Activated naive CD4-positive, alpha-beta T cell treated with anti-CD3 and anti-CD28 coated beads, Interleukin-2, amount 50 U/mL, for 72 hours (primary cell): ENCODE measurements around the gene TULP3. TPM values are rescaled to one million over a fixed set of nuclear protein-coding genes. Genes with fewer than 3 reads are reported as not detected.
A peak's percentile ranks its signal among the peaks of the same experiment; 100 is the strongest.
"Not testable (repeated sequence)": the region's sequence is repeated elsewhere in the genome, so short reads cannot be mapped to it uniquely, and the experiment has no call there.

Experiments
- ATAC-seq, 2 donors: fragments of 150-1000 bp; cut with Tn5 transposase; 2 replicates each; pipeline ENCODE4 v1.10.0; 2021; ENCODE audit warnings: mild to moderate bottlenecking in 2 of 2, moderate library complexity in 2 of 2
- DNase-seq, 2 donors: peaks; one replicate each; pipeline ENCODE4 v3.0.0; 2021 to 2022; ENCODE audit warnings: low spot score in 2 of 2
- H3K27ac Mint-ChIP-seq, 2 donors: one replicate each; pipeline ENCODE4 v1.8.0; 2022; ENCODE audit warnings: mild to moderate bottlenecking in 2 of 2, mixed read lengths in 2 of 2
- H3K36me3 Mint-ChIP-seq, 2 donors: one replicate each; pipeline ENCODE4 v1.8.0; 2022; ENCODE audit warnings: mixed read lengths in 2 of 2
- H3K9me3 Mint-ChIP-seq, 2 donors: one replicate each; pipeline ENCODE4 v1.8.0; 2022; ENCODE audit warnings: mixed read lengths in 2 of 2
- total RNA-seq, 2 donors: library from RNA; stranded (reverse); gene quantifications; one replicate each; pipeline ENCODE4 v1.2.3, GENCODE V29; 2022

The TULP3 gene
- total RNA-seq, 2 donors from 2014 or later, result 4.9 to 7.3 TPM

- not testable (repeated sequence) for H3K9me3 Mint-ChIP-seq, DNase-seq, ATAC-seq
- peak overlapping the region in 1 of 2 donors; percentile 31 for H3K27ac Mint-ChIP-seq
- peaks cover 24 to 44% of the 10 kb centered on the region in 2 donors for H3K36me3 Mint-ChIP-seq
These were observed 27.3 kb upstream of the TULP3 start for GRCh38 chr12:2863402-2863801.

GRCh38 chr12:2864198-2864597 lies 26.5 kb upstream of the TULP3 start:
- peak overlapping the region in 1 of 2 donors; percentile 31 for H3K27ac Mint-ChIP-seq
- peaks cover 24 to 39% of the 10 kb centered on the region in 2 donors for H3K36me3 Mint-ChIP-seq
- no peak for ATAC-seq
- DNase-seq, result no peak
- no peaks in the 10 kb centered on the region for H3K9me3 Mint-ChIP-seq

- DNase-seq, ATAC-seq, H3K9me3 Mint-ChIP-seq: not testable (repeated sequence)
- Mint-ChIP-seq H3K27ac (peak overlapping the region; percentile 36 to 59), H3K36me3 (peaks cover 27 to 33% of the 10 kb centered on the region in 2 donors)
These were observed 21.6 kb upstream of the TULP3 start for GRCh38 chr12:2868986-2869632.

GRCh38 chr12:2876431-2877046 lies 14.2 kb upstream of the TULP3 start:
- Mint-ChIP-seq H3K36me3 (peaks cover 36 to 43% of the 10 kb centered on the region in 2 donors), H3K9me3 (no peaks in the 10 kb centered on the region), H3K27ac (peak overlapping the region; percentile 96 to 97)
- peak; percentile 67 to 74 for ATAC-seq
- peak in 1 of 2 donors; percentile 46 for DNase-seq

- Mint-ChIP-seq H3K36me3 (peaks cover 31 to 37% of the 10 kb centered on the region in 2 donors), H3K27ac (peak within 1 kb of the TSS; percentile 96 to 99), H3K9me3 (no peaks in the 10 kb centered on the region)
- peak; percentile 82 to 90 for DNase-seq
- ATAC-seq, result peak; percentile 86 to 88
These were observed 13.4 kb upstream of the TULP3 start, which contains the start of the genes FOXM1 and RHNO1 for GRCh38 chr12:2877047-2877952. Gene FOXM1 (minus strand): TSS chr12:2877174. CDS start chr12:2874478, 2,696 bp downstream. Gene RHNO1 (plus strand): TSS chr12:2877223. CDS start chr12:2885367, 8,144 bp downstream.

GRCh38 chr12:2877953-2878732 lies 12.5 kb upstream of the TULP3 start:
- ATAC-seq (no peak), DNase-seq (no peak)
- peak overlapping the region; percentile 96 to 99 for H3K27ac Mint-ChIP-seq
- H3K36me3 Mint-ChIP-seq, result peaks cover 31 to 37% of the 10 kb centered on the region in 2 donors
- no peaks in the 10 kb centered on the region for H3K9me3 Mint-ChIP-seq

GRCh38 chr12:2879853-2880252 lies 10.8 kb upstream of the TULP3 start:
- Mint-ChIP-seq H3K27ac (peak overlapping the region; percentile 42 to 72), H3K9me3 (no peaks in the 10 kb centered on the region), H3K36me3 (peaks cover 26 to 27% of the 10 kb centered on the region in 2 donors)
- peak in 1 of 2 donors; percentile 61 for ATAC-seq
- no peak for DNase-seq

GRCh38 chr12:2884810-2885209 lies 5.9 kb upstream of the TULP3 start:
- DNase-seq (no peak), ATAC-seq (peak in 1 of 2 donors; percentile 13)
- Mint-ChIP-seq H3K9me3 (no peaks in the 10 kb centered on the region), H3K27ac (peak overlapping the region in 1 of 2 donors; percentile 73), H3K36me3 (peaks cover 6% of the 10 kb centered on the region in 2 donors)

- H3K36me3 Mint-ChIP-seq, result peaks cover 6% of the 10 kb centered on the region in 2 donors
- DNase-seq, result no peak
- no peak for ATAC-seq
- H3K9me3 Mint-ChIP-seq, result no peaks in the 10 kb centered on the region
- H3K27ac Mint-ChIP-seq, result no peak overlapping the region
These were observed 3.8 kb upstream of the TULP3 start for GRCh38 chr12:2886768-2887450.

- Mint-ChIP-seq H3K36me3 (peaks cover 2 to 6% of the 10 kb centered on the region in 2 donors), H3K9me3 (no peaks in the 10 kb centered on the region), H3K27ac (peak overlapping the region; percentile 87 to 93)
- no peak for DNase-seq
- ATAC-seq, result no peak
These were observed 697 bp upstream of the TULP3 start for GRCh38 chr12:2890001-2890387.

- no peak for DNase-seq
- peak; percentile 5 to 9 for ATAC-seq
- no peaks in the 10 kb centered on the region for H3K36me3 Mint-ChIP-seq
- no peaks in the 10 kb centered on the region for H3K9me3 Mint-ChIP-seq
- H3K27ac Mint-ChIP-seq, result no peak overlapping the region
These were observed 756 bp downstream of the TULP3 start for GRCh38 chr12:2891240-2892053.

- no peak for ATAC-seq
- Mint-ChIP-seq H3K9me3 (no peaks in the 10 kb centered on the region), H3K27ac (no peak overlapping the region), H3K36me3 (no peaks in the 10 kb centered on the region)
- DNase-seq, result no peak
These were observed 1.6 kb downstream of the TULP3 start for GRCh38 chr12:2892246-2892645.

- Mint-ChIP-seq H3K36me3 (no peaks in the 10 kb centered on the region), H3K9me3 (no peaks in the 10 kb centered on the region), H3K27ac (no peak overlapping the region)
- ATAC-seq (no peak), DNase-seq (no peak)
These were observed 2.3 kb downstream of the TULP3 start for GRCh38 chr12:2893007-2893406.

GRCh38 chr12:2895051-2895451 lies 4.4 kb downstream of the TULP3 start:
- Mint-ChIP-seq H3K27ac (no peak overlapping the region), H3K9me3 (no peaks in the 10 kb centered on the region), H3K36me3 (no peaks in the 10 kb centered on the region)
- DNase-seq, result no peak
- no peak for ATAC-seq

GRCh38 chr12:2895511-2895910 lies 4.8 kb downstream of the TULP3 start:
- DNase-seq, result no peak
- Mint-ChIP-seq H3K36me3 (no peaks in the 10 kb centered on the region), H3K27ac (no peak overlapping the region), H3K9me3 (no peaks in the 10 kb centered on the region)
- no peak for ATAC-seq
